K562 (cell line): ENCODE data around the gene CD52. TPM values are rescaled to one million over a fixed set of nuclear protein-coding genes. Genes with fewer than 3 reads are reported as not detected.

Source experiments
- EP300 ChIP-seq: IDR thresholded peaks from 2 replicates; pipeline ENCODE4 v1.6.1; 2012; ENCODE audit warnings: low read length, improper control_type of control experiment
- EZH2 ChIP-seq: IDR thresholded peaks from 2 replicates; pipeline ENCODE4 v1.6.1; 2012; ENCODE audit warnings: low read depth, mild to moderate bottlenecking, inconsistent platforms, low read length, borderline replicate concordance
- FOXO4 ChIP-seq: fragments of 450-650 bp; formaldehyde crosslinking; IDR thresholded peaks from 2 replicates; pipeline ENCODE4 v1.4.0; 2020; ENCODE audit warnings: mild to moderate bottlenecking, moderate library complexity
- GABPB2 ChIP-seq: fragments of 250-450 bp; sonication (Bioruptor Pico); conservative IDR thresholded peaks from 2 replicates; pipeline ENCODE4 v1.5.1; 2021; ENCODE audit warnings: mild to moderate bottlenecking
- GATAD2B ChIP-seq: fragments of 450-650 bp; IDR thresholded peaks from 2 replicates; pipeline ENCODE4 v1.6.1; 2017; ENCODE audit warnings: mild to moderate bottlenecking, borderline replicate concordance
- GTF2F1 ChIP-seq: IDR thresholded peaks from 2 replicates; pipeline ENCODE4 v1.6.1; 2011; ENCODE audit warnings: low read depth, low read length, improper control_type of control experiment
- HDAC3 ChIP-seq: fragments of 450-650 bp; IDR thresholded peaks from 2 replicates; pipeline ENCODE4 v1.6.1; 2018; ENCODE audit warnings: borderline replicate concordance, mild to moderate bottlenecking, moderate library complexity; ENCODE audit not compliant: partially characterized antibody
- HEY1 ChIP-seq: fragments of 250-450 bp; sonication (Bioruptor Pico); IDR thresholded peaks from 2 replicates; pipeline ENCODE4 v1.5.0; 2020; ENCODE audit warnings: mild to moderate bottlenecking, moderate library complexity, borderline replicate concordance
- ILF3 ChIP-seq: fragments of 450-650 bp; IDR thresholded peaks from 2 replicates; pipeline ENCODE4 v1.6.1; 2018; ENCODE audit warnings: antibody characterized with exemption, mild to moderate bottlenecking, moderate library complexity, borderline replicate concordance
- NCOA2 ChIP-seq, 2 experiments: fragments of 450-650 bp; IDR thresholded peaks; 2 replicates each; pipeline ENCODE4 v1.6.1; 2018; ENCODE audit warnings: mild to moderate bottlenecking in 2 of 2, moderate library complexity in 1 of 2; ENCODE audit not compliant: partially characterized antibody in 2 of 2
- PHF20 ChIP-seq: fragments of 450-650 bp; IDR thresholded peaks from 2 replicates; pipeline ENCODE4 v1.6.1; 2018; ENCODE audit not compliant: partially characterized antibody
- POLR2AphosphoS5 ChIP-seq: IDR thresholded peaks from 2 replicates; pipeline ENCODE4 v1.6.1; 2011; ENCODE audit warnings: mild to moderate bottlenecking, low read depth, low read length, moderate library complexity; ENCODE audit not compliant: control insufficient read depth, insufficient read depth
- UBTF ChIP-seq, 2 experiments: IDR thresholded peaks; 2 replicates each; pipeline ENCODE4 v1.6.1; 2012; ENCODE audit warnings: improper control_type of control experiment in 2 of 2, low read depth in 2 of 2, low read length in 2 of 2, borderline replicate concordance in 1 of 2
- ZBTB8A ChIP-seq: fragments of 450-650 bp; IDR thresholded peaks from 2 replicates; pipeline ENCODE4 v1.6.1; 2018; ENCODE audit warnings: mild to moderate bottlenecking, moderate library complexity; ENCODE audit not compliant: partially characterized antibody
- ZNF124 ChIP-seq: sonication (generic); formaldehyde crosslinking; IDR thresholded peaks from 2 replicates; pipeline ENCODE4 v1.8.1; 2022; ENCODE audit warnings: missing genetic modification reagents
- ZNF551 ChIP-seq: fragments of 250-450 bp; sonication (Bioruptor Pico); IDR thresholded peaks from 2 replicates; pipeline ENCODE4 v1.5.0; 2021; ENCODE audit warnings: mild to moderate bottlenecking, moderate library complexity
- ZNF695 ChIP-seq: fragments of 450-650 bp; formaldehyde crosslinking; IDR thresholded peaks from 2 replicates; pipeline ENCODE4 v1.4.0; 2020; ENCODE audit warnings: mild to moderate bottlenecking, moderate library complexity
- ZNF830 ChIP-seq: fragments of 250-450 bp; sonication (Bioruptor Pico); IDR thresholded peaks from 2 replicates; pipeline ENCODE4 v1.5.0; 2021; ENCODE audit warnings: mild to moderate bottlenecking
- polyA plus RNA-seq, 8 experiments: library from polyadenylated mRNA; depleted of rRNA in 4 of 8; stranded (reverse) in 5 of 8; unstranded in 3 of 8; fragments of >200 nt; fragmentation: Nextera tagmentation in 2 of 8; fragmentation: Illumina TruSeq in 1 of 8; extraction: Ambion mirVana in 2 of 8; extraction: Trizol in 1 of 8; gene quantifications; 2 replicates each; pipeline versions ENCODE4 v1.2.1 to v1.2.3, GENCODE V29; 2011 to 2014; ENCODE audit warnings: inconsistent platforms in 1 of 8, missing spikeins in 1 of 8
- total RNA-seq, 7 experiments: library from RNA; depleted of rRNA in 6 of 7; stranded (reverse); fragments of >200 nt in 6 of 7; fragmentation: Illumina TruSeq in 2 of 7; extraction: Trizol in 2 of 7; gene quantifications; 2 replicates each; pipeline versions ENCODE4 v1.2.1 to v1.2.3, GENCODE V29; 2011 to 2021; ENCODE audit warnings: low replicate concordance in 1 of 7

The CD52 gene
- total and polyA plus RNA-seq, 9 of the 15 experiments (the other 6 are each of a cell fraction or from before 2014, with no cell fraction given), result 34.9 to 488 (median 173) TPM

- TF ChIP-seq UBTF (IDR thresholded peaks at IDR 0.05; ENCODE audit: borderline replicate concordance in 1 of 2, low read depth in 2 of 2, low read length in 2 of 2) (no peak), ZNF830 (no peak), HEY1 (CRISPR knock-in tag) (no peak), GABPB2 (CRISPR knock-in tag) (no peak), FOXO4 (0 out of 2 replicates have a peak, but pooled peaks have one; percentile 87), POLR2AphosphoS5 (no peak), ZNF124 (CRISPR knock-in tag) (0 out of 2 replicates have a peak, but pooled peaks have one; percentile 47), HDAC3 (no peak), GTF2F1 (0 out of 2 replicates have a peak, but pooled peaks have one; percentile 42), ZNF551 (no peak), ZBTB8A (no peak), GATAD2B (no peak; the same call in 1 of the 2 replicates), EP300 (peak; percentile 71), NCOA2 (IDR thresholded peaks at IDR 0.05; ENCODE audit: partially characterized antibody in 2 of 2) (no peak), ZNF695 (CRISPR knock-in tag) (0 out of 2 replicates have a peak, but pooled peaks have one; percentile 75), EZH2 (no peak), PHF20 (peak; percentile 17), ILF3 (no peak)
Measured at GRCh38 chr1:26336477-26337205, 18.9 kb downstream of the CD52 start (continued).
